SHP77 treated with DMSO at 0.1 percent for 48 hours (cell line): ENCODE results near the gene RFX6.

Source experiments
- DNase-seq: peaks from one replicate; lab custom pipeline; 2025; lab: John Stamatoyannopoulos, UW

Gene RFX6

GRCh38 chr6:116902634-116903033 lies 25.6 kb downstream of the RFX6 start:
- DNase-seq = no peak

- no peak for DNase-seq
Measured at GRCh38 chr6:116922853-116923548, 46.0 kb downstream of the RFX6 start.

GRCh38 chr6:116924245-116924644 lies 47.2 kb downstream of the RFX6 start:
- DNase-seq = no peak

- DNase-seq = no peak
Measured at GRCh38 chr6:116925088-116925794, 48.2 kb downstream of the RFX6 start.

GRCh38 chr6:116928677-116929076 lies 51.6 kb downstream of the RFX6 start:
- DNase-seq = no peak

GRCh38 chr6:116929825-116930224 lies 52.8 kb downstream of the RFX6 start:
- no peak for DNase-seq

- DNase-seq = no peak
Measured at GRCh38 chr6:116931456-116931855, 54.4 kb downstream of the RFX6 start.

GRCh38 chr6:116932496-116932895 lies 55.5 kb downstream of the RFX6 start:
- DNase-seq = no peak

- DNase-seq = no peak
Measured at GRCh38 chr6:116933485-116933884, 56.4 kb downstream of the RFX6 start.

GRCh38 chr6:116938305-116938704 lies 61.3 kb downstream of the RFX6 start:
- no peak for DNase-seq

- DNase-seq = no peak
Measured at GRCh38 chr6:116941727-116942126, 64.7 kb downstream of the RFX6 start.

- DNase-seq = no peak
Measured at GRCh38 chr6:116945809-116946208, 68.8 kb downstream of the RFX6 start.

GRCh38 chr6:116948533-116949304 lies 71.7 kb downstream of the RFX6 start:
- no peak for DNase-seq

- no peak for DNase-seq
Measured at GRCh38 chr6:116949964-116950363, 72.9 kb downstream of the RFX6 start.

- no peak for DNase-seq
Measured at GRCh38 chr6:116954335-116954734, 77.3 kb downstream of the RFX6 start.

GRCh38 chr6:116954938-116955337 lies 77.9 kb downstream of the RFX6 start:
- no peak for DNase-seq

GRCh38 chr6:116955773-116956172 lies 78.7 kb downstream of the RFX6 start:
- DNase-seq = no peak

GRCh38 chr6:116963972-116964371 lies 86.9 kb downstream of the RFX6 start:
- DNase-seq = no peak

- DNase-seq = no peak
Measured at GRCh38 chr6:116966675-116967576, 89.9 kb downstream of the RFX6 start.

- DNase-seq = peak; percentile 61
Measured at GRCh38 chr6:116969211-116969863, 92.3 kb downstream of the RFX6 start.

- DNase-seq = peak; percentile 3
Measured at GRCh38 chr6:116971959-116972358, 94.9 kb downstream of the RFX6 start.
